HCEC 1CT (cell line): Measurements from ENCODE around the gene ABCC6.
"Not testable (repeated sequence)": the region's sequence is repeated elsewhere in the genome, so short reads cannot be mapped to it uniquely, and the experiment has no call there.

ENCODE experiments used
- DNase-seq: peaks from one replicate; pipeline ENCODE4 v3.0.0-alpha.2; 2017

Gene ABCC6

DNA sequence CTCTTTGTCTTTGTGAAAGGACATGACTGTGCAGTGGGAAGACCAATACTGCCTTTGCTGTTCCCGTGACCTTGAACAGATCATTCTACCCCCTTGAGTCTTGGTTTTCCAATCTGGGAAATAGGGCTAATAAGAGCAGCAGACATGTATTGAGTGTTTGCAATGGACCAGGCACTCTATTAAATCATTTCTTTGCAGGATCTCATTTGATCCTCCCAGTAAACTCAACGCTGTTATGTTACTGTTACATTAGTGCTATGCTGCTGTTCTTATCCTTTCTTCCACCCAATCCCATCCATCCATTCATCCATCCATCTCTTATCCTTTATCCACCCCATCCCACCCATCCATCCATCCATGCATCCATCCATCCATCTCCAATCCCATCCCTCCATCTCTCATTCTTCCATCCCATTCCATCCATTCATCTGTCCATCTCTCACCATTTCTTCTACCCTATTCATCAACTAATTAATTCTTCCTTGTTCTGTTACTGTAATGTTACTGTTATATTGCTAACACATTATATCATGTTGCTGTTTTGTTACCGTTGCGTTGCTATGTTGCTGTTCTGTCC lies 65.1 kb downstream of the ABCC6 start:
- DNase-seq, result no peak

DNA sequence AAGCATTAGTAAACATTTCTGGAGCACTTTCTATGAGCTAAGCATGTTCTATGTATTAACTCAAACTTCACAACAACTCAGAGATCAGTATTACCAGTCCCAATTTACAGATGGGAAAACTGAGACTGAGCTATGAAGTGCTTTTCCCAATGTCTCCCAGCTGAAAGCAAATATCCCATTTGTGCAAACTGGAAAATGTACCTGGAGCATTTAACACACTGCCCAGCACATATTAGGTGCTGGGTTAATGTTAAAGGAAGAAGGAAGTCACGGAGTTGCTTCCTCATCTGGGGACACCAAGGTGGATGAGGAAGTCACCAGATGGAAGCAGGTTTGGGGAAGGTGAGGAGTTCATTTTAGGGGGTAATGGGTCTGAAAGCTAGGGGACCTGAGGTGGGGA lies 66.1 kb downstream of the ABCC6 start:
- no peak for DNase-seq

DNA sequence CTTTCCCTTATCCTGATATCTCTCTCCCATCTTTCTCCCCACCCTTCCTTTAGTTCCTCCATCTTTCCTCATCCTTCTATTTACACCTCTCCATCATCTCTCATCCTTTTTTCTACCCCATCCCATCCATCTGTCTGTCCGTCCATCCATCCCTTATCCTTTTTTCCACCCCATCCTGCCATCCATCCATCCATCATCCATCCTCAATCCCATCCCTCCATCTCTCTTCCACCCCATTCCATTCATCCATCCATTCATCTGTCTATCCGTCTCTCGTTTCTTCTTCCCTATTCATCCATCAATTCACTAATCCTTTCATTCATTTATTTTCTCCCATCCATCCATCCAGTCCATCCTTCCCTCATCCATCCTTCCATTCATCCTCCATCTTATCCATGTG lies 68.1 kb downstream of the ABCC6 start:
- no peak for DNase-seq

DNA sequence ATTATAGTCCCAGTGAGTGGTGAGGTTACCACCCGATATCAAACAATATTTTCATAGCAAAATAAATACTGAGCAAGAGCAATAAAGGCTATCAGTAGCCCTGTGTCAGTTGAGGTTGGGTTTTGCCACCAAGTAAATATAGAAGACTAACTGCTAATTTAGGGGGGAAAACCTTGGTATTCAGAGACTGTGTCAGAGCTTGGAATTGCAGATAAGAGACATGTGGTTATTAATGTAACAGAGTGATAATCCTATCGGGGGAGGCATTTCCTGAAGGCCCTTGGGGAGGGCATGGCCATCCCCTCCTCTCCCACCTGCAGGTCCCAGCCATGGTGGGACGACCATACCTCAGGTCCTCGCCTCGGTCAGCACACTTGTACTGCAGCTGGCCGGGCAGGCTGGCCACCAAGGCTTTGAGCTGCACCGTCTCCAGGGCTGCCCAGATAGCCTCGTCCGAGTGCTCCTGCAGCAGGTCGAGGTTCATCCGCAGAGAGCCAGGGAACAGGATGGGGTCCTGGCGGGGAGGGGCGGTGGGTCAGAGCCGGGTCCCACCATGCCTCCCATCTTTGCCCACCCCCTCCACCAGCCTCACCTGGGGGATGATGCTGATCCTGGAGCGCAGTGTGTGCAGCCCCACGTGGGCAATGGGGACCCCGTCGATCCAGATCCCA lies 68.9 kb downstream of the ABCC6 start:
- DNase-seq, result no peak

DNA sequence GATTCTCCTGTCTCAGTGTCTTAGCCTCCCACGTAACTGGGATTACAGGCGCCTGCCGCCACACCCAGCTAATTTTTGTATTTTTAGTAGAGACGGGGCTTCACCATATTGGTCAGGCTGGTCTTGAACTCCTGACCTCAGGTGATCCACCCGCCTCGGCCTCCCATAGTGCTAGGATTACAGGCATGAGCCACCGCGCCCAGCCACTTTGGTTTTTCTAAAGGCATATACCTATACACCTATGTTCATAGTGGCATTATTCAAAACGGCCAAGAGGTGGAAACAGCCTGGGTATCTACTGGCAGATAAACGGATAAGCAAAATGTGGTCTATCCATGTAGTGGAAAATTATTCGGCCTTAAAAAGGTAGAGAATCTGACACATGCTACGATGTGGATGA lies 70.3 kb downstream of the ABCC6 start:
- not testable (repeated sequence) for DNase-seq

DNA sequence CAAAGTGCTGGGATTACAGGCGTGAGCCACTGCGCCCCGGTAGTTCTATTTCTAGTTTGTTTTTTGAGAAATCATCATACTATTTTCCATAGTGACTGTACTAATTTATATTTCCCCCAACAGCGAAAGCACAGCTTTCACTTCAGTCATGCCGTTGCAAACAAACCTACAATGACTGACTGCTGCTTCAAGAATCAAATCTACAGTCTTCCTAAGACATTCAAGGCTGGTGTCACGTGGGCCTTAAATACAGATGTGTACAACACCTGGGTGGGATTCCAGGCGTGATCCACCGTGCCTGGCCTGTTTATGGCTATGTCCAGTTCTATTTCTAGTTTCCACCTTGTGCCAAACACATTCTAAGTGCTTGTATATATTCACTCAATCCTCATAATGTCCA lies 72.0 kb downstream of the ABCC6 start:
- DNase-seq, result no peak

DNA sequence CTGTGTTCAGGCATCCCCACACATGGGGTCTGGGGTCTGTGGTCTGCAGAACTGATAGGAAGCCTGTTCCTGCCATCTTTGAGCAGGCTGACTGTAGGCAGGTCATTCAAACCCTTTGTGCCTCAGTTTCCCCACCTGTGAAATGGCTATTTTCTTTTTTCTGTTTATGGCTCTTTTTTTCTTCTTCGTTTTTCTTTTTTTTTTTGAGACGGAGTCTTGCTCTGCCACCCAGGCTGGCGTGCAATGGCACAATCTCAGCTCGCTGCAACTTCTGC lies 72.5 kb downstream of the ABCC6 start:
- no peak for DNase-seq

DNA sequence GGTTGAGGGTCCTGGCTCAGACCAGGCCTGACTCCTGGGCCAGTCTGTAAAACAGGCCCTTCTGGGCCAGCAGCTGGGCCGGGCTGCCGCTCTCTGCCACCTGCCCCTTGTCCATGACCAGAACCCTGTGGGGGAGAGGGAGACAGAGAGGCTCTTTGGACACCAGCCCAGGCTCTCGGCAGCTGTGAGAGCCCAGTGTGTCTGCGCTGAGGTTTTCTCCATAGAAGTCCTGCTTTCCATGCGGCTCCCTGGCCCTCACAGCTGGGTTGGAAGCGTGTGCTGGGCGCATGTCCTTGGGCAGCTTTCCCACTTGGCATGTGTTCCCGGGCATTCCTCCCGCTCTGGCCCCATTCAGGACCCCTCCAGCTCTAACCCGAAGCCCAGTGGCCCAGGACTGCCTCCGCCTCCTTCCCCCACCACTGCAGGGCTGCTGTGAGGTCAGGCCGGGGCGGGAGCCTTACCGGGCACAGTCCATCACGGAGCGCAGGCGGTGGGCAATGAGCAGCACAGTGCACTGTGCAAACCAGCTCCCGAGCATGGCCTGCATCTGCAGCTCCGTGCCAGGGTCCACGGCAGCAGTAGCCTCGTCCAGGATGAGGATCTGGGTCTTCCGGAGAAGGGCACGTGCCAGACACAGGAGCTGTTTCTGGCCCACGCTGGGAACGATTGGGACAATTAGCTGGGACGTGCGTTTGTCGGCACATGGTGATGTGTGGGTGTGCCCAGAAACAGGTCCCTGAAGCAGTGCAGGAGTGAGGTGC lies 73.0 kb downstream of the ABCC6 start:
- DNase-seq, result no peak

DNA sequence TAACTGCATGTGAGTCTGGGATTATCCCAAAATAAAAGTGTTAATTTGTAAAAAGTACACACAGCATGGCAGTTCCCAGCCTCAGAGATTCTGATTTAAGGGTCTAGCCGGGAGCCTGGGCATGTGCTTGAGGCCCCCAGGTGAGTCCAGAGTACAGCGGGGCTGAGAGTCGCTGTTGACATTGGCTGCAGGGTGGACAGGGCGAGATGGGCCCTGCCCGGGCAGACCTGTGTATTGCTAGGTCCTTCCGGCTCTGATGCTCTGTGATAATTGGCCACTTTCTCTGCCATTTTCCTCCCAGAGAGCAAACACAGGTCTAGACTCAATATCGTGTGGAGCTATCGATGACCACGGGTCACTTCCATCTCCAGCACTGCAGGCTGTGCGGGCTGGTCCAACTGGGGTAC lies 73.6 kb downstream of the ABCC6 start:
- DNase-seq, result no peak

DNA sequence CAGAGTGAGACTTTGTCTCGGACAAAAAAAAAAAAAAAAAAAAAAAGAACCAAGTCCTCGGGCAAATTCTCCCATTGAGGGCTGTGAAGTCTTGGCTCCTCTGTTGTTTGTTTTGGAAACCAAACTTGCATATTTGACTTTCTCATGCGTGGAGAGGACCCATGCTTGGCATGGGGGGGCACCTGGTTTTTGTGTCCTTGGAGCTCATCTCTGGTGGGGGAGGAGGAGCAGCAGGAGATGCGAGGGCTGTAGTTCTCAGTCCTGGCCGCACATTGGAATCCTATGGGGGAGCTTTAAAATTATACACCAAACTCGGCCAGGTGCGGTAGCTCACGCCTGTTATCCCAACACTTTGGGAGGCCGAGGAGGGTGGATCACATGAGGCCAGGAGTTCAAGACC lies 74.5 kb downstream of the ABCC6 start:
- DNase-seq, result no peak

DNA sequence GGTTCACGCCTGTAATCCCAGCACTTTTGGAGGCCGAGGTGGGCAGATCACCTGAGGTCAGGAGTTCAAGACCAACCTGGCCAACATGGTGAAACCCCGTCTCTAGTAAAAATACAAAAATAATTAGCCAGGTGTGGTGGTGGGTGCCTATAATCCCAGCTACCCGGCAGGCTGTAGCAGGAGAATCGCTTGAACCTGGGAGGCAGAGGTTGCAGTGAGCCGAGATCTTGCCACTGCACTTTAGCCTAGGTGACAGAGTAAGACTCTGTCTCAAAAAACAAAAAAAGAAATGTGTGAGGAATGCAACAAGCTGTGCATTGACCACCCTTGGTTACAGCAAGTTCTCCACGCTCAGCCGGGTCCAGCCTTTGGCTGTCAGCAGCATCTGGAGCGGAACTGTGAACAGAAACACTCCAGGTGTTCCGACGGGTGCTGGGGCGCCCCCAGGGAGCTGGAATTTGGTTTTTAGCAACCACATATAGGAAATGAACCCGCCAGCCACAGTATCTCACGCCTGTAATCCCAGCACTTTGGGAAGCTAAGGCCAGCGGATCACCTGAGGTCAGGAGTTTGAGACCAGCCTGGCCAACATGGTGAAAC lies 75.2 kb downstream of the ABCC6 start:
- DNase-seq, result not testable (repeated sequence)

DNA sequence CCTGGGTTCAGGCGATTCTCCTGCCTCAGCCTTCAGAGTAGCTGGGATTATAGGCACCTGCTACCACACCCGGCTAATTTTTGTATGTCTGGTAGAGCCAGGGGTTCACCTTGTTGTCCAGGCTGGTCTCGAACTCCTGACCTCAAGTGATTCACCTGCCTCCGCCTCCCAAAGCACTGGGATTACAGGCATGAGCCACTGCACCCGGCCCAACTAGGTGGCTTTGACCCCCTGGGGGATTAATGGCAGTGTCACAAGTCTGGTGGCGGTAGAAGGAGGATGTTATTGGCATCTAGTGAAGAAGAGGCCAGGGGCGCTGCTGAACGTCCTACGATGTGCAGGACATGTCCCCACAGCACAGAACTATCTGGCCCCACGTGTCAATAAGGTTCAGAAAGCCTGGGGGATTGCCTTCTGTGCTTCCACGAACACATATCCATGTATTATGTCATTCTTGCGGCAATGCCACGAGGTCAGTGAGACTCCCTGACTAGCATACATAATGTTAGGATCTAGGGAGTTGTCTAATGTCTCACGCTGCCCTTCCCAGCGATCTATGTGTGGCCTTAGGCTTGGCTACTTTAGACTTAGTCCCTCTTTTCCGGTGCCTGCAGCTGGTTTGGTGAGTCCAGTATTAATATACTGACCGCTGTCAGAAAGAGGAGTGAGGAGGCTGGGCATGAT lies 75.8 kb downstream of the ABCC6 start:
- DNase-seq, result no peak

DNA sequence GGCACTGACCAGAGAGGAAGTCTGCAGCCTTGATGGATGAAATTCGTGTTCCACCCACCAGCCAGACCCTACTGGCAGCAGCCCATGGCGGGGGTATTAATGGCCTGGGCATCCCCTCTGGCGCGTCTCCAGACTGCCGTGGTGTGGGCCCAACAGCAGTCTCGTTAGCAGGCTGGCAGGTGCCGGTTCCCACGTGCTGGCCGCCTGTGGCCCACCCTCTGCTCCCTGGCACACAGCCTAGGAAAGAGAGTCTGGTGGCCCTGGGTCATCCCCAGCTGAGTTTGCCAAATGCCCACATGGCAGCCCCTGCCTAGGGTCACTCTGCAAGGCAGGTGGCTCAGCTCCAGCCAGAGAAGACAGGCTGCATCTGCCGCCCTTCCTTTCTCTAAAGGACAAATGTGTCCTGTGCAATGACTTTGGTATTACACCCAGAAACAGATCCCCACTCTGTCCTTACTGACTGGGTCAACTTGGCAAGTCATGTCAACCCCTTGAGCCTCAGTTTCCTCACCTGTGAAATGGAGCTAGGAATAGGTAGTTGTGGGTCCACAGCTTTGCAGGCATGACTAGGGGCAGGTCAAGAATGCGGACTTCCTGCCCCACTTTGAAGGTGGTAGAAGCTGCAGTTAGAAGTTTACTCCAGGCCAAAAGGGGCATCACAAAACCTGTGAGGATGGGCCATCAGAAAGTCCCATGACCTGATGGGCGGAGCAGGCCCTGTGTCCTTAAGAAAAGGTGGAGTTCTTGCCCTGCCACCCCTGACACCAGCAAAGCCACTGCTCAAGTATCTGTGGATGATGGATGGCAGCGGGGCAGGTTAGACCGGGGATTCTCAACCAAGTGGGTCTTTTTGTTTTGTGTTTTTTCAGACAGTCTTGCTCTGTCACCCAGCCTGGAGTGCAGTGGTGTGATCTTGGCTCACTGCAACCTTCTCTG lies 76.6 kb downstream of the ABCC6 start:
- DNase-seq, result no peak

DNA sequence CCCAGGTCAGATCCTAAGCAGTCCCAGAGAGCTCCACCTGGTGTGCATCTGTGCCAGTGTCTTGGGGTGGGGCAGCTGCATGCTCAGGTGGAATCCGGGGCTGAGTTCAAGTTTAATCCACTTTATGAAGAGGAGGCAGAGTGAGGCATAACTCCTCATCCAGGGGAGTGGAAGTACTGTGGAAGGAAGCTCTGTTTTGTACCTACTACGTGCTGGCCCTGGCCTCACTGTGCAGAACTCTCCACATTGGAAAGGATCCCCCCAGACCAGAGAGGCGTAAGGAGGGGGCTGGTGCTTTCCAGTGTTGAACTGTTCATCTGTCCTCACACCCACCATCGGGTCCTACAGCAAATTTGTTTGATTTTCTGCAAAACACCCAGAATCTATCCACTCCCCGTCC lies 78.0 kb downstream of the ABCC6 start:
- DNase-seq, result no peak

DNA sequence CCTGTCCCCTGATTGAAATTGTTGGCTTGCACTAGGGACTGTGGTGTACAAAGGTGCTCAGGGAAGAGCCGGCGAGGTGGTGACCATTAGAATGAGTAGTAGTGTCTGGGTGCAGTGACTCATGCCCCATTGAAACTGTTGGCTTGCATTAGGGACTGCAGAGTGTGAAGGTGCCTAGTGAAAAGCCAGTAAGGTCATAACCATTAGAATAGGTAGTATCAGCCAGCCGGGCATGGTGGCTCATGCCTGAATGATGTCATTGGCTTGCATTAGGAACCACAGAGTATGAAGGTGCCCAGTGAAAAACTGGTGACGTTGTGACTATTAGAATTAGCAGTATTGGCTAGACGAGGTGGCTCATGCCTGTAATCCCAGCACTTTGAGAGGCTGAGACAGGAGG lies 78.9 kb downstream of the ABCC6 start:
- DNase-seq, result no peak

DNA sequence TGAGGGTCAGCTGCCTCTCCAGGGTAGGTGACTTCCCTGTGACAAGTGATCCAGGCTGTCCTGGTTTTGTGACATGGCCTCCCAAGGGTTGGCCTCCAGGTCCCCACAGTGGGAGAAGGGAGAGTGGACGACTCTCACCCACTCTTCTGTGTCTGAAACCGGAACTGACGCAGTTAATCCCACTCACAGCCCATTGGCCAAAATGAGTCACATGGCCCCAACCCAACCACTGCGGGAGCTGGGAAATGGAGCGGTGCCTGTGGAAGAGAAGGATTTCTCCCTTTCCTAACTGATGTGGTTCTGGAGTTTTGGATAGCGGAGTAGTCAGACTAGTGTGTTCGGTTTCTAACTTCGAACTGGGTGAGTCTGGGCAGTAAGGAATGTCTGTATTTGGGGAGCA lies 79.4 kb downstream of the ABCC6 start:
- no peak for DNase-seq

DNA sequence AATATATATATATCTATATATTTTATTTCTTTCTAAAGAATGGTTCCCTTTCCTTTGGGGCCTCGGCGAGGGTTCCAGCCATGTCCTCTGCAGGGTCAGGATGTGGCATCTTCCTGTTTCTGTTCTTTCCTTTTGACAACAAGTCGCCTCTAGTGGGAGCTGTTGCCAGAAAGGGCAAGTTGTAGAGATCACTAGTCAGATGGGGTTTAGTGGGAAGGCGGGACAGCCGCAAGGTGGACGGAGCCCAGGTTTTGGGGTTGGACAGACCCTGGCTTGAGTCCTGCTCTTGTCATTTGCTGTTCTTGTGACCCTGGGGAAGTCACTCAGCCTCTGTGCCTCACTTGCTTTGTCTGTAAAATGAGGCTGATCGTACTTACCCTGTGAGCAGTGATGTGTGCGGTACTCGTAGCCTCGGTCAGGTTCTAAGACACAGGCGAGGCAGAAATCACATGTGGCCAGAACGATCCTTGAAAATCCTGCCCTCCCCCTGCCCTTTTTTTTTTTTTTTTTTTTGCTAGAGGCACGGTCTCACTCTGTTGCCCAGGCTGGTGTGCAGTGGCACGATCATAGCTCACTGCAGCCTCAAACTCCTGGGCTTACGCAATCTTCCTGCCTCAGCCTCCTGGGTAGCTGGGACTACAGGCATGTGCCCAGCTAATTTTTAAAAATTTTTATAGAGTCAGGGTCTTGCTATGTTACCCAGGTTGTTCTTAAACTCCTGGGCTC lies 80.1 kb downstream of the ABCC6 start:
- DNase-seq, result peak; percentile 25

DNA sequence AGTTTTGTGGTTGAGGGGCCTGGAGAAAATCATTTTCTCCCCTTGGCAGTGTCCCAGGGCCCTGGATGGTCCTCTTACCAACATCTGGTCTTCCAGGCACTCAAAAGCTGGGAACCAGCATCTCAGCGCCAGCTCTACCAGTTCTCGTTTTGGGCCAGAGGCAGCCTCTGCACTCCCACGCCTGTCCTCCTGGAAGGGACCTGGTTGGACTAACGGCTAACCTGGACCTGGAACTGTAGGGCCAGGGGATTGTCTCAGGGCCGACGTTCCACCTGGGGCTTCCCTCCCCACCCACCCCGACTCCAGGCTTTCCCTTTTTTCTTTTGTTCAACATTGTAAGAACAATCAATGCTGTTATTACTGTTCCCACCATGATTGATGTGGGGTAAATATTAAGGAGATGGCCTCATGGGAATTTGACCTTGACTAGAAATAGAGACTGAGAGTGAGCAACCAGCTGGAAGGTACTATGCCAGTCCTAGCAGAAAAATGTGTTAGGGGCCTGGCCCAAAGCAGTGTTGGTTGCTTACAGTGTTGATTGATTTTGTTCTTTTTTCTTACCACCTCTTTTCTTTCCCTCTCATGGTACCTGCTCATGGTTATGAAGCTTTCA lies 81.4 kb downstream of the ABCC6 start:
- DNase-seq, result no peak

DNA sequence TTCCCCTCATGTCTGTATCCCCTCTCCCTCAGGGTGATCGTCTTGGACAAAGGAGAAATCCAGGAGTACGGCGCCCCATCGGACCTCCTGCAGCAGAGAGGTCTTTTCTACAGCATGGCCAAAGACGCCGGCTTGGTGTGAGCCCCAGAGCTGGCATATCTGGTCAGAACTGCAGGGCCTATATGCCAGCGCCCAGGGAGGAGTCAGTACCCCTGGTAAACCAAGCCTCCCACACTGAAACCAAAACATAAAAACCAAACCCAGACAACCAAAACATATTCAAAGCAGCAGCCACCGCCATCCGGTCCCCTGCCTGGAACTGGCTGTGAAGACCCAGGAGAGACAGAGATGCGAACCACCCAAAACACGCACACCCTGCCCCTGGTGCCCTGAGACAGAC lies 82.2 kb downstream of the ABCC6 start:
- no peak for DNase-seq

DNA sequence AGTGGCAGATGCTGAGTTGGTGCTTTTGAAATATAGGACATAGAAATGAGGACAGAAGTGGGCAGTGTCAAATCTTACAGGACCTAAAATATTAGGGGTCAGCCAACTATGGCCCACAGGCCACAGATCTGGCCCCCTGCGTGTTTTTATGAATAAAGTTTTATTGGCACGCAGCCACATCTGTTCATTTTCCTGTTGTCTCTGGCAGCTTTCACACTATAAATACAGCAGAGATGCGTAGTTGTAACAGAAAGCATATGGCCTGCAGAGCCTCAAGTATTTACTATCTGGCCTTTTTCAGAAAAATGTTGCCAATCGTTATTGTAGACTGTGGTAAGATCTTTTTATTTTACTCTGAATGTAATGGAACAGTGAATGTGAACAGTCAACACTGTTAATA lies 82.8 kb downstream of the ABCC6 start:
- DNase-seq, result no peak

DNA sequence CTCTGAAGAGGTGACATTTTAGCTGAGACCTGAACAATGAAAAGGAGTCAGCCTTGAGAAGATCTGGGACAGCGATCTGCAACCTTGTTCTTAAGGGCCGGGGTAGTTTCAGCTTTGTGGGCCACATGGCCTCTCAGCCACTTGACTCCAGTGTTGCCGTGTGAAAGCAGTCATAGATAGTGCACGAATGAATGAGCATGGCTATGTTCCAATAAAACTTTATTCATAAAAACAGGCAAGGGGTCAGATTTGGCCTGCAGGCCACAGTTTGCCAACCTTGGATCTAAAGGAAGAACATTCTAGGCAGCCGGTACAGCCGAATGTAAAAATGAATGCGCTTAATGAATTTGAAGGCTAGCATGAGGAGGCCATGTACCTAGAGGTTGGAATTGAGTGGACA lies 83.5 kb downstream of the ABCC6 start:
- DNase-seq, result no peak
